C4-2B (cell line): ENCODE data around the gene VRK3.

ENCODE experiments used
- H3K27ac ChIP-seq: fragments of 450-650 bp; 2 replicates; pipeline ENCODE4 v1.5.1; 2017
- ZFX ChIP-seq: fragments of 450-650 bp; IDR thresholded peaks from 2 replicates; pipeline ENCODE4 v1.6.1; 2017
- TF ChIP-seq, protein P1 (sequence below): fragments of 450-650 bp; conservative IDR thresholded peaks from 2 replicates; pipeline ENCODE4 v1.5.1; 2017; ENCODE audit warnings: mild to moderate bottlenecking

VRK3 gene

DNA sequence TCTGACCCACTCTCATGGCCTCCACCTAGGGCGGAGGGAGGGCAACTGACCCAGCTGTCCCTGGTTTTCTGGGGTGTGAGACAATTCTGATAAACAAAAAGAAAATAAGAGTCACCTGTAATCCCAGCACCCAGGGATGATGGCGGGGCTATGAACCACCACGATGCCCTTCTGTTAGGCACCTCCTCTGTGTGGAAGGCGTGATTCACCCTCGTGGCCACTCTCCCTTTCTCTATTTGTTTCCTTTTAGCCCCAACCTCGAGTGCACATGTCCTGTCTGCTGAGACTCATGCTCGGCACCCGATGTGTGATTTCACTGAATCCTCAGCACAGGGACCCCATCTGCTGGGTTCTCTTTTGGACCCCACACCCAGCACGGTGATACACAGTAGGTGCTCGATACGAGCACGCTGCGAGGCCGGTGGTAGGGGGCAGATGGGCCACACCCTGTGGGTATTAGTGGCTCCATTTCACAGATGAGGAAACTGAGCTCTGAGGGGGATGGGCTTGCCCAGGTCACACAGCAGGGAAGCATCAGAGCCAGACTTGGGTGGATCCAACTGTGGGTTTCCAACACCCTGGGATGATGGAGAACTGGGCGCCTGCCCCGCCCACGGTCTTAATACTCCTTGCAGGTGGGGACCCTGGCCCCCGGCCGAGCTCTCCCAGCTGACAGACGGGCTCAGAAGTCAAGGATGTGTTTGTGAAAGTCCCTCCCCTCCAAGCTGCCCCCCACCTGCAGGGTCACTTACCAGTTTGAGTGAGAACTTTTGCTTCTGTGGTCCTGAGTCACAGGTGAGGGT, 24.9 kb downstream of the VRK3 start:
- TF ChIP-seq, protein P1, sequence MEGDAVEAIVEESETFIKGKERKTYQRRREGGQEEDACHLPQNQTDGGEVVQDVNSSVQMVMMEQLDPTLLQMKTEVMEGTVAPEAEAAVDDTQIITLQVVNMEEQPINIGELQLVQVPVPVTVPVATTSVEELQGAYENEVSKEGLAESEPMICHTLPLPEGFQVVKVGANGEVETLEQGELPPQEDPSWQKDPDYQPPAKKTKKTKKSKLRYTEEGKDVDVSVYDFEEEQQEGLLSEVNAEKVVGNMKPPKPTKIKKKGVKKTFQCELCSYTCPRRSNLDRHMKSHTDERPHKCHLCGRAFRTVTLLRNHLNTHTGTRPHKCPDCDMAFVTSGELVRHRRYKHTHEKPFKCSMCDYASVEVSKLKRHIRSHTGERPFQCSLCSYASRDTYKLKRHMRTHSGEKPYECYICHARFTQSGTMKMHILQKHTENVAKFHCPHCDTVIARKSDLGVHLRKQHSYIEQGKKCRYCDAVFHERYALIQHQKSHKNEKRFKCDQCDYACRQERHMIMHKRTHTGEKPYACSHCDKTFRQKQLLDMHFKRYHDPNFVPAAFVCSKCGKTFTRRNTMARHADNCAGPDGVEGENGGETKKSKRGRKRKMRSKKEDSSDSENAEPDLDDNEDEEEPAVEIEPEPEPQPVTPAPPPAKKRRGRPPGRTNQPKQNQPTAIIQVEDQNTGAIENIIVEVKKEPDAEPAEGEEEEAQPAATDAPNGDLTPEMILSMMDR: no peak
- TF ChIP-seq ZFX: no peak
- H3K27ac ChIP-seq: no peak overlapping the region

DNA sequence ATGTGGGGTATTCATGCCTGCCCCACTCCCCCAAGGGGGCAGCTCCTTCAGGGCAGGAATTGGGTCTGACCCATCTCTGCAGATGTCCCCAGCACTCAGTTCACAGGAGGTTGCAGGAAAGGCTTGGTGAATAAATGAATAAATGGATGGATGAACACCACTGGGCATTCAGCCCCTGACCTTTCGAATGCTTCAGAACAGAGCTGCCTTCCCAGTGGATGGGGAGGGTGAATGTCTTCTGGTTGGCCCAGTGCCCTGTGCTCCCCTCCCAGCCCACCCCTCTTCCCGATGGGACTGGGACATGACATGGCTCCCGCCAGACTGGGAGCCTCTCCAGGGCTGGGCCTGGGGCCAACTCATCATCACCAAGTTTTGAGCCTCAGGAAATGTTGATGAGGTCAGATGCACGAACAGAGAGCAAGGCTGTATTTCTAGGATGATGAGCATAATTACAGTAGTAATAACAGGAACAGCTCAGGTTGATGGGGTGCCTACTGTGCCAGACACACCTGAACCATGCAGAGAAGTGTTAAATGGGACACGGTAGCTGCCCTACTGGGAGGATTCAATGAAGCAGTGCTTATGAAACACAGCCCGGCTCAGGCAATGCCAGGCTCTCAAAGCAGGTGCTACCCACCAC, 25.7 kb downstream of the VRK3 start:
- TF ChIP-seq, protein P1: no peak
- no peak for TF ChIP-seq ZFX
- no peak overlapping the region for H3K27ac ChIP-seq

DNA sequence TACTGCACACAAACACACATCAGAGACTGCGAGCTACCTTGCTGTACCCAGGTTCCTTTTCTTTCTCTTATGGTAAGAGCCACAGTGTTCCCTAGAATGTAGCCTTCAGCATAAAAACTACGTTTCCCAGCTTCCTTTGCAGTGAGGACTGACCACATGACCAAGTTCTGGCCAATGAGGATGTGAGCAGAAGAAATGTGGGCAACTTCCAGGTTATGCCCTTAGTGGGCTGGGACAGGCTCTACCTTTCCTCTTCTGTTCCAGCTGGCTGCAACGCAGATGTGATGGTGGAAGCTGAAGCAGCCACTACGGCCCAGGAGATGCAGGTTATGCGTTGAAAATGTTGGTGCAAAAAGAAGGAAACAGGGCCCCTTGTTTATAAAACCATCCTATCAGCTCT, 27.5 kb downstream of the VRK3 start:
- H3K27ac ChIP-seq: no peak overlapping the region
- TF ChIP-seq ZFX: no peak
- TF ChIP-seq, protein P1: no peak

DNA sequence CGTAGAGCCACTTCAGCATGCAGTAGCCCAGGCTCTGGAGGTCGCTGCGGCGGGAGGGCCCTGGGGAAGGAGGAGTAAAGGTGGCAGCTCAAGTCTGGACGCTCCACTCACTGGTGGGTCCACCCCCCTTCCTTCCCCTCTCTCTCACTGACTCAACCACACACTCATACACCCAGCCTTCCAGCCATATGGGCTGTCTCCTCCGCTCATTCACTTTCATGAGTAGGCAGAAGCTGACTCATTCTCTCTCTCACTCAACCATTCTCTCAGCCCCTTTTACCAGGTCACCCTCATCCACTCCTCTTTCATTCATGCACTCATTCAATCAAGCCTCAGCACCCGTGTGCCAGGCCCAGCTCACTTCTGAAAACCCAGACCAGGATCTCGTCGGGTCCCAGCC, 36.7 kb downstream of the VRK3 start:
- TF ChIP-seq, protein P1: no peak
- TF ChIP-seq ZFX: no peak
- no peak overlapping the region for H3K27ac ChIP-seq

DNA sequence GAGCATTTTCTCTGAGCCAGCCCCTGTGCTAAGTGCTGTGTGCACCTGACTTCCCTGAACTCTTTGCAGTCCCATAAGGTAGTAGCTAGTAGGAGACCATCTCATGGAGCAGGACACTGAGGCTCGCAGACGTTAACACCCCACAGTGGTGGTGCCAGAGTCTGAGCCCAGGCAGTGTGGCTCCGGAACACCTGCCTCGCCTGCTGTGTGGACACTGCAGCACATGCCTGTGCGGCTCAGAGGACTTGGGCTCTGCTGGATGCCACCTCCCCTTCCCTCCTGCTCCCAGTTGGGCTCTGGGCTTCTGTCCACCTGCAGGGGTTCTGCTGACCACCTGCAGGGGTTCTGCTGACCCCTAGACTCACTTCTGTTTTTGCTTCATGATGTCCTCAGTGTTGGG, 37.2 kb downstream of the VRK3 start:
- TF ChIP-seq ZFX: no peak
- TF ChIP-seq, protein P1: no peak
- no peak overlapping the region for H3K27ac ChIP-seq

DNA sequence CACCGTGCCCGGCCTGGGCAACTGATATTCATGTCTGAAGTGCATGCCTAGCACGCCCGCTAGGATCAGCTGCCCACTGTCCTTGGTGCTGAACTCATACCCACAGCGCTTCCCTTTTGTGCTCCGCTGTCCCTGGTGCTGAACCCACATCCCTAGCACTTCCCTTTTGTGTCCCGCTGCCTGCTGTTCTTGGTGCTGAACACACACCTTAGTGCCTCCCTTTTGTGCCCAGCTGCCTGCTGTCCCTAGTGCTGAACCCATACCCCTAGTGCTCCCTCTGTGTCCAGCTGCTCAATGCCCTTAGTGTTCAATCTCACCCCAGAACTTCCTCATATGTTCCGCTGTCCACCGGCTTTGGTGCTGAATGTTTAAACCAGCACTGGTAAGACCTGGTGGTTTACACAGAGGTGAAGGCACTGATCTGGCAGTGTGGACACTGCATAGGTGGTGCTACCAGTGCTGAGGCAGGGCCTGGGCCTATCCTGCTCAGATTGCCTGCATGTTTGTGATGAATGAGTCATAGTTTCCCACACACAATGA, 37.9 kb downstream of the VRK3 start:
- TF ChIP-seq ZFX: no peak
- TF ChIP-seq, protein P1: no peak
- H3K27ac ChIP-seq: no peak overlapping the region

DNA sequence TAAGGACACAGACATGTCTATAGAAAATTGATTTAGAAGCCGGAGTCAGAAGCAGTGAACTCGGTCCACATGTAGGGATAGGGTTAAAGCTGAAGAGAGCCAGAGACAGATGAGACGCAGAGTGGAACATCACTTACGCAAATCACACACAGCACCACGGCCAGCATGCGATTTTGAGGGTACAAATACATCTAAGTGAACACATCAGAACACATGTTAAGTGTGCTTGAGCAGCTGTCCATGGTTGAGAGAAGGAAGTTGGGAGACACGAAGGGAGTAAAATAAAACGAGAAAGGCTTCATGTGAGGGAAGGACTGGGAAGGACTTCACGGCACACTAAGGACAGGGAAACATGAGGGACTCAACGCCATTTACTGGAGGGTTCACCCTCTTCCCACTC, 38.8 kb downstream of the VRK3 start:
- H3K27ac ChIP-seq: no peak overlapping the region
- TF ChIP-seq ZFX: no peak
- TF ChIP-seq, protein P1: no peak
